Fibroblast of skin of right quadriceps (primary cell): ENCODE results near the gene CIB4.

Experiments
- DNase-seq: peaks from one replicate; pipeline ENCODE4 v3.0.0-alpha.2; 2013

The CIB4 gene

DNA sequence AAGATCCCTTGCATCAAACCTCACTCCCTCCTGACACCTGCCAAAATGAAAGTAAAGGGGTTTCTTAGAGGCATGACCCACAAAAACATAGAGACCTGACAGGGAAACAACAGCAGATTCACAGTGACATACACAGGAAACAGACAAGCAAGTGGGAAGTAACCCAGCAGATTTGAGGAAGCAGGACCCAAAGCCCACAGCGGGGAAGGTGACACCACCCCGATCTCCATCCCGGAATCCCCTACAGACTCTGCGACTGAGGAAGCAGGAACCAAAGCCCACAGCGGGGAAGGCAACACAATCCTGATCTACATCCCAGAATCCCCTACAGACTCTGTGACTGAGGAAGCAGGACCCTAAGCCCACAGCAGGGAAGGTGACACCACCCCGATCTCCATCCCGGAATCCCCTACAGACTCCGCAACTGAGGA is 21.6 kb downstream of the CIB4 start:
- DNase-seq, result no peak

DNA sequence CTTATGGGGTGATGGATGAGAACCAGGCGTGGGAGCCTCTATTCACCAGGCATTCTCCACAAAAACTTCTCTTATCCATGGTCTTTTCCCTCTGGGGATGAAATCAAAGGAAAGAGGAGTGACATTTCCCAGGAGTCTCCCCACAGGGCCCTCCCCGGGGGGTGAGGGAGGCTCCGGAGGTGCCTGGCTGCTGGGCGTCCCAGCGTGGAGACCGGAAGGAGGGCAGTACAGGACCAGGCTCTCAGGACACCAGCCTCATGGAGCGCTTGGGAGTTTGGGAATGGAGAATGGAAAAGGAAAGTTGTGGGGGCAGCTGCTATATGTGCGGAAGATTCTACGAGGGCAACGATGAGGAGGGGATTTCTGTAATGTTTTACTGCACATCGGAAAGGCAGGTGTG is 22.1 kb downstream of the CIB4 start:
- DNase-seq, result no peak

DNA sequence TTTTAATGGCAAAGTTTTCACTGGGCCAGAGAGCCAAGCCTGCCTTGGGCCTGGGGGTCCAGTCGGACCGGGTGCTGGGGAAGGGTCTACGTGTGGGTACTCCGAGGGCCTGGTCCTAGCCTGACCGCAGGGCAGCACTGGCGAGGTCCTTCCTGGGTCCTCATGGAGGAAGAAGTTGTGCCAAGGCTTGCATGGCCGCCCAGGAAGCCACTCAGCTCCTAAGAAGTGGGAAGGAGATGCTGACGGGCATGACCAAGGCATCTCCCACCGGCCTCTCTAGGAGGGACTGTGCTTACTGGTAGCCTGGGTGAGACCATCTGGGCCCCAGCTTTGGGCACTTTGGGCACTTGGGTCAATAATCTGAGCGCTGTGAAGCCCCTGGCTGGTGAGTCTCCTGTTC is 22.6 kb downstream of the CIB4 start:
- DNase-seq, result no peak

DNA sequence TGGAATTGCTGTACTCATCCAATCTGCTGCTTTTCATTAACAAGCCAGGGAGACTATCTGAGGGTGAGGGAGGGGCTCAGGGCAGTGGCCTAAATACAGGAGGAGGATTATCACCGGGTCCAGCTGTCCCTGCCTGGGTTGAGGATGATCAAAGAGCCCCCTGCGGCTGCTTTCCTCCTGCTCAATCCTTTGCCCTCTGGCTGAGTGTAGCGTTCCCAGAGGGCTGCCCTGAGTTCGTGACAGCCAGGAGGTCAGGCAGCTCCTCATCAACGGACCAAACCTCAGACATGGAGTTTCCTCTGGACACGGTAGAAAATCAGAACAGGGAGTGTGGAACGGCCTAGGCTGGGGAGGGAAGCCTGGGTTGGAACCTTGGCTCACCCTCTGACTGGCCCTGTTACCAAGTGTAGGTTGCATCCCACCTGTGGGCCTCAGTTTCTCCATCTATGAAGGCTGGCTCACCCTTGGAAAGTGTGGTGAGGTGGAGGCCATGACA is 23.5 kb downstream of the CIB4 start:
- DNase-seq, result no peak

- DNase-seq, result no peak
Observed at GRCh38 chr2:26616706-26617587, 24.2 kb downstream of the CIB4 start.

GRCh38 chr2:26615860-26616705 is 25.1 kb downstream of the CIB4 start:
- DNase-seq, result no peak

- no peak for DNase-seq
Observed at GRCh38 chr2:26615336-26615859, 25.8 kb downstream of the CIB4 start.

GRCh38 chr2:26614216-26615138 is 26.7 kb downstream of the CIB4 start:
- no peak for DNase-seq

DNA sequence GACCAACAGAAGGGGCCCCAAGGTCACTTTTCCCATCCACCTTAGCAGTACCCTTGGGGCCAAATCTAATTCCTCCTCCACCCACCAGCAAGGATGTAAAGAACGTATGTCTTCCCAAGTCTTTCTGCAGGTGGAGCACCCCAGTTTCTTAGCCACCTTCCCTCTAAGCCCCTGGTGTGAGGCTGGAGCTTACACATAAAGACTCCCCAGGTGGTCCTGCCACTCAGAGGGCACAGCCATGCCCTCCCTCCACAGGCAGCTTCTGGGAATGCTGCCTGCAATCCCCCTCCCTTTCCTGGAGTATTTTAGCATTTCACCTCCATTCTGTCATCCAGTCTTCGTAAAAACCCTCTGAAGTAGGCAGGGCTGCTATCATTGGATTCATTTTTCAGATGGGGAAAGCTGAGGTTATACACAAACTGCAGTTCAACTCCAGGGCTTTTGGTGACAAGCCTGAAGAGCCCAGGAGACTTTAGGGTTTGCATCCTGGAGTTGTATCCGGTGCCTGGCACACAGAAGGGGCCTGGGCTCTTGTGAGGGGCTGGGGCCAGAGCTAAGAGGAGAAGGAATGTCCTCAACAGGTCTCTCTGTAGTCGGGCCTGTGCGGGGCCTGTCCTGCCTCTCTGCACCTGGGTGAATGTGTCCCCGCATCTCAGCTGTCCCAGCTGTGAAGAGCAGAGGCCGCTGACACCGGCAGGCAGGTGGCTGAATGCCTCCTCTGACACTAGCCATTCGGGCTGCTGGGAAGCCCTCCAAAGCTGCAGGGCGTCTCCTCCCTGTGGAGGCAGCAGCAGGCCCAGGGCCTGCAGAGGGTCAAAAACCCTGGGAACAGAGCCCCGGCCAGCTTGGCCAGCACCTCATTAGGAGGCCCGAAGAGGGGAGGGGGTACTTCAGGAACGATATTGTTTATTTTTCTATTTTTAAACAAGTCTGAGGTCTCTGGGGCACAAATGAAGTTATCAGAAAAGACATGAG is 27.6 kb downstream of the CIB4 start:
- no peak for DNase-seq

DNA sequence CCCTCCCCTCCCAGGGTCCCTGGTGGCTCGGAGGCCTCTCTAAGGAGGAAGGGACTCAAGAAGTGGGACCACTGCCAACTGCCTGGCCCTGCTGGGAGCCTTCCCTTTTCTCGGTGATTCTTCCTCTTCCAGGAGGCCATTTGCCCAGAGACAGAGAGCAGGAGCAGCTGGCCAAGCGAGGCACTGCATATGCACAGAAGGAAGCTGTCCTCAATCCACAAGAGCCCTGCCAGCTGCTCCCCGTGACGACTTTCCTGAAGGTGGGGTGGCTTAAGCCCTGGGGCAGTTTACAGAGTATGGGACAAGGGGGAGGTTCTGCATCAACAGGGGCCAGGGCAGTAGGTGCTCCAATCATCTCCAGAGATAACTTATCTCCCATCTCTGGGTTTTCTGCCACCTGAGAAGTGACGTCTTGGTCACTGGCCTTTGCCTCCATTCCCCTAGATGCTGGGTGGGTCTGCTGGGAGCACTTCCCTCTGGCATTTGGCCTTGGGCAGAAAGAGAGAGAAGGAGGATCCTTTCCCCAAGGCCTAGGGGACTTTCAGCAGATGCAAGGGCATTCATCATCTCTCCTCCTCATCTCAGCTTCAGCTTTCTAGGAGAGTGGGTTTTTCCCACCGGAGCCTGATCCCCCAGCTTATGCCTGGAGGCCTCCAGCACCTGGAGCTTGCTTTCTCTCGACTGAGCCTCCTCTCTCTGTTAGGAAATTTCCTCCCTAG is 28.5 kb downstream of the CIB4 start:
- DNase-seq, result no peak

- no peak for DNase-seq
Observed at GRCh38 chr2:26612034-26612433, 29.1 kb downstream of the CIB4 start.

- DNase-seq, result no peak
Observed at GRCh38 chr2:26610504-26611335, 30.4 kb downstream of the CIB4 start.

DNA sequence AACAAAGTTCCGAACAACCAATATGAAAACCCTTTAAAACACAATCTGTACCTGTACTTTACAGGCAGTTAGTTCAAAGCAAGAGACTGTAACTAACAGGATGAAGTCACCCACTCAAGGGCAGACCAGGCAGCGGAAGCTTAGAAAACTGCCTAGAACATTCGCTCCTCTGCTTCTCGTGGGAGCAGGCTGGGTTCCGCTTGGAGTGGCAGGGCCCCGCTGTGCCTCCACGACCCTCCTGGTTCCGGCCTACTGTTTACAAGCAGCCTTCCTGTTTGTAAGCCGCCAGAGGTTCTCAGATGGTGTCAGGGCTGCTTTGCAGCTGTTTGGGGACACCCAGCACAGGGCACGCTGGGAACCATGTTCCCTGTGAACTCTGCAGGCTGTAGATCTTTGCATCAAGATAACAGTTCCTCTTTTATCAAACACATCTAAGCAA is 31.3 kb downstream of the CIB4 start:
- DNase-seq, result no peak

- DNase-seq, result no peak
Observed at GRCh38 chr2:26609205-26609631, 31.9 kb downstream of the CIB4 start.

DNA sequence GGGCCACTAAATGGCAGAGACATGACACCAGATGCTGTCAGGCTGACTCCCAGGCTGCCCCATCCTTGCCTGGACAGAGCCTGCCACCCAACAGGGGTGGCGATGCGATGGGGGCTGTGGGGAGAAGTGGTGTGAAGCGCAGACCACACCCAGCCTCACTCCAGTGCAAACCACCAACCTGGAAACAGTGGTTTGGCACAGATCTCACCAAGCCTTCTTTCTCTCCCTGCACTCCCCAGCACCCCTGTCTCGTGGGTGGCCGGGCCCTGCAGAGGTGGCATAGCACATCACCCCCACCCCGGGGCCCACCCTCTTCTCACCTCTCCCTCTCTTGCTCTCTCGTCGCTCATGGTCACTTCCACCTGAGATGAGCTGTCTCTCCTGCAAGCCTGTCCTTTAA is 32.6 kb downstream of the CIB4 start:
- DNase-seq, result no peak

DNA sequence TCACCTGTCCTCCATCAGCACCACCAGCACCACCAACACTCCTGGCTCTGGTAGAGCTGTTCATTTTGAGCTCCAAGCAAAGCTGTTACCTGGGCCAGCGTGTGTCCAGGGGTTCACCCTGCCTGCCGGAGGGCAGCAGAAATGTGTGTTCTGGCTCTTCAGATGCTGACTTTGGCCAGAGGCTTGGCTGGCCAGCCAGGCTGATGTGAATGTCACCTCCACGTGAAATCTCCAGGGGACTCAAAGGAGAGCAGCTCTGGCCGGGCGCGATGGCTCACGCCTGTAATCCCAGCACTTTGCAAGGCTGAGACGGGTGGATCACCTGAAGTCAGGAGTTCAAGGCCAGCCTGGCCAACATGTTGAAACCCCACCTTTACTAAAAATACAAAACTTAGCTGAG is 33.5 kb downstream of the CIB4 start:
- no peak for DNase-seq

- DNase-seq, result no peak
Observed at GRCh38 chr2:26606847-26607190, 34.3 kb downstream of the CIB4 start.

DNA sequence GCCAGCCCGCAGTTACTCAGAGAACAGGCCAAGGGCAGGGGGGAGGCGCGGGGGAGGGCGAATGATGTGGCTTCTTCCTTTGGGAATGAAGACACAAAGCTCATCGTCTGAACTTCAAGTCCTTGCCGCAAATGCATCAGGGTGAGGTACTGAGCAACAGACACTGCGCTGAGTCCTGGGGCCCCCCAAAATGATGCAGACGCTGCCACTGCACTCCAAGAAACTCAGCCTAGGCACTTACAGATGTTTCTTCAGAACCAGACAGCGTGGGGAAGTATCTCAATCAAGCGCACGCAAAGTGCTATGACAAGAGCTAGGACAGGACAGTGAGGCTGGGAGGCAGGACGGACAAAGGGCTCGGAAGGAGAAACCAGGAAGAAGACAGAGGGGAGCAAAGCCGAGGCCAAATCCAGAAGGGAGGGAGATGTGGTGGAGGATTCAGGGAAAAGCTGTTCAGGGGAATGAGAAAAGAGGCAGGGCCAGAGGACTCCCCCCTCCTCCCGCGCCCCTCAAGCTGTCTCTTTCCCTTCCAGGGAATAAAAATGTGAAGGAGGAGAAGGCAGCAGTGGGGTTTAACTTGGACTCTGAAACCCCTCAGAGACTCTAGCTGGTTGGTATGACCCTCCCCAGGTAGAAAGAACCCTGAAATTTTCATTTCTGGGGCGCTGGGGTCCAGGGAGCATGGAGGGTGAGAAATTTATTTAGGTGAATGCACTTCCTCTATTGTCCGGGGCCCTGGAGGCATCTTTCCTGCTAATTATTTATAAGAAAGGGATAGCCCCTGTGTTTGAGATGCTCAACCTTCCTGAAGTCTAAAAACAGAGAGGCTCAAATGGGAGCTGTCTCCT is 34.9 kb downstream of the CIB4 start:
- no peak for DNase-seq
